ENCODE results near the gene FAM210B.
A peak's percentile ranks its signal among the peaks of the same experiment; 100 is the strongest.
"Not testable (repeated sequence)": the region's sequence is repeated elsewhere in the genome, so short reads cannot be mapped to it uniquely, and the experiment has no call there.

The FAM210B gene

DNA sequence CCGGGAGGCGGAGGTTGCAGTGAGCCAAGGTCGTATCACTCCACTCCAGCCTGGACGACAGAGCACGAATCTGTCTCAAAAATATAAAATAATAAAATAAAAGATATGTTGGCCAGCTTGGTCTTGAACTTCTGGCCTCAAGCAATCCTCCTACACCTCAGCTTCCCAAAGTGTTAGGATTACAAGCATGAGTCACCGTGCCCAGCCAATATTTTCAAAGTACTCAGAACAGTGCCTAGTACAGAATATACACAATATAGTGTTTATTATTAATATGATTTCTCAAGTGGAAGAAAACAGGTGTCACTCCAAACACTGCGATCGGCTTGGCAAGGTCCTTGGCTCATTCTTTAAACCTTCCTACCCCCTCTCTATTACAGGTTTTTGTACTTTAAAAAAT is 3.1 kb downstream of the FAM210B start:
- no peak for DNase-seq

GRCh38 chr20:56362833-56363413 is 4.1 kb downstream of the FAM210B start:
- DNase-seq = no peak

DNA sequence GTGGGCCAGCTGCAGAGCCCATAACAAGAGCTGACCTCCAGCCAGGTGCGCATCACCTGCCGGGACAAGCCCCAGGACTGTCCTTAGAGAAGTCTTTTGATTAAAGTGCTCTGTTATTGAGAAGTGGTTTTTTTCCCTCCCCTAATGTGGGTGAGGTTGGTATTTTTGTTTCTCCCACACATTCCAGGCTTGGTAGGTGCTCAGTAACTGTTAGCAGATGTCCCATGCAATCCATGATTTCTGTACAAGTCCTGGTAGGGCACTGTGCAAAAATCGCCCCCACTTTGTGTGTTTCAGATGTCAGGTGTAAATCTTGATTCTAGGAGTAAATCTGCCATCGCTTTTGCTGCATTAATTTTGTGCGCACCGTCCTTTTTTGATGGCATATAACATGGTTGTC is 4.7 kb downstream of the FAM210B start:
- DNase-seq = no peak

DNA sequence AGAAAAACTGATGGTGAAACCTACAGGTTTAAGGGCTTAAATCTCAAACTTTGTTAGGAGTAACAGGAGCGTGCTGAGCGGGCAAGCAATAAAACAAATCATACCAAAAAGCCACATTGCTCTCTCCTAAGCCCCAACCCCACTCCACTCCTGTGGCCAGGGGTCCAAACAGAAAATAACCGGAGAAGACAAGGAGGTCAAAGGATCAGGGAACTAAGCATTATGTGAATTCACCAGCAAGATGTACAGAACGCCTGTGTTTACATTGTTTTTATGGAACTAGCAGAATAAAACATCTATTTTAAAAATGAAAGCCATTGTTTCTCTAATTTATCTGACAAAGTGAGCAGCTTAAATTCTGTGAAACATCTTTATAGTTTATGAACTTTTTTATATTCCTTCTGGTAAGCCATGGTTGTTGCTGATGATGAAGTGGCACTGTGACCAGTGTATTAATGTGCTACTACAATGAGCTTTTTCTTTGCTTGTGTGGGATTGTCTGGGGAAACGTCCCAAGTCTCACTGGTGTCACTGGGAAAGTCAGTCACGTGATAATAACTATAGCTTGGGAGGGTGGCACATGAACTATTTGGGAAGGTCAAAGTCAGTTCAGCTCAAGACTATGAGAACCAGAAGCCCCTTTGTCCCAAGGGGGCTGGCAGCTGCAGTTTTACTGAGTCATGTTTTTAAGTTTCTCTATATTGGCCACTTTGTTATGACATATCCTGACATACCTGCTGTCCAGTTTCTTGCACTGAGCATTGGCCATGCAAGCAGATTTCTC is 9.8 kb downstream of the FAM210B start:
- DNase-seq = no peak

DNA sequence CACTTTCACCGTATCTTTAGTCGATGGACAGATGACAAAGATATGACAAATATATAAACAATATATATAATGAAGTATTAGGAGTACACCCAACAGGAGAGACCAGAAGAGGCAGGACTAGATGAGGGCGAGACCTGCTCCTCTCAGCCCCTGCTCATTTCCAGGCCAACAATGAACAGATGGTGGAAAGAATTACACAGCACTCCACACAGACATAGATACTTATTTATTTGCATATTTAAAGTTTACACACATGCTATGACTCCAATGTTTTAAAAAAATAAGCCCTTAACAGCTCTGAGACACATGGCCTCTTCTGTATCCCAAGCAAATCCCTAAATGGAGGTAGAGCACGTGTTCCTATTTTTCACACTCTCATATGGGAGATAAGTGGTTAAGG is 10.4 kb downstream of the FAM210B start:
- no peak for DNase-seq

DNA sequence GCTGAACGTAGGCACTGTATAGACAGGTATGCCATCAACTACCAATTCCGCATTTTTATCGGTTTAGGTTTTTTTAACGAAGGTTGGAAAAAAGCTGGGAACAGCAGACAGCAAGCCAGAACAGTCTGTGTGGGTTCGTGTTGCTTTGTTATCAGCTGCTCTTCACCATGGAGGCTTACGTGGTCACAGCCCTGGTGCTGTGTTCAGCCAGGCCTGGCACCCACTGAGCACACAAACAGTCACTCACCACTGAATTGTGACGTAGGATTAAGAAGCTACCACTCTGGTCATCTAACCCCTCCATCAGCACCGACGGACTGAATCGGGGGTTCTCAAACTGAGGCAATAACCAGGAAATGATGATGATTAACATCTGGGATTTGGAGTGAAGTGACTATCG is 13.2 kb downstream of the FAM210B start:
- no peak for DNase-seq

- DNase-seq = no peak
These were observed 14.1 kb downstream of the FAM210B start for GRCh38 chr20:56372850-56373249.

- DNase-seq = no peak
These were observed 15.2 kb downstream of the FAM210B start for GRCh38 chr20:56373942-56374341.

- no peak for DNase-seq
These were observed 17.6 kb downstream of the FAM210B start for GRCh38 chr20:56376331-56376730.

- no peak for DNase-seq
These were observed 19.6 kb downstream of the FAM210B start for GRCh38 chr20:56378386-56378785.

DNA sequence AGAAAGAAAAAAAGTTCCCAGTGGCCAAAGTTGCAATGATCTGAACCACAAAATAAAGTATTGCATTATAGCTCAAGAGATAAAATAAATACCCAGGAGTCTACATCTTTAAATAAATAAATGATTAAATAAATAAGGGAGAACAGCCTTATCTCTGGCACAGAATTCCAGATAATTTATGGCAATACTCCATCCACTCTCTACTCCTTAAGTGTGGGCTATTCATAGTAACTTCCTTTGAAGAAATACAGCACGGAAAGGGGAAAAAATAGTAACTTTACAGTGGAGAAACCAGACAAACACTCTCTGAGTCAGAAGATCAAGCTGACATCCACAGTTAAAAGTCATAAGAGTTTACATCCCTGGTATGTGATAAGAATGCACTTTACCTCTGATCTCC is 21.6 kb downstream of the FAM210B start:
- no peak for DNase-seq

- no peak for DNase-seq
These were observed 22.7 kb downstream of the FAM210B start for GRCh38 chr20:56381501-56381900.

- DNase-seq = no peak
These were observed 23.9 kb downstream of the FAM210B start for GRCh38 chr20:56382696-56383095.

DNA sequence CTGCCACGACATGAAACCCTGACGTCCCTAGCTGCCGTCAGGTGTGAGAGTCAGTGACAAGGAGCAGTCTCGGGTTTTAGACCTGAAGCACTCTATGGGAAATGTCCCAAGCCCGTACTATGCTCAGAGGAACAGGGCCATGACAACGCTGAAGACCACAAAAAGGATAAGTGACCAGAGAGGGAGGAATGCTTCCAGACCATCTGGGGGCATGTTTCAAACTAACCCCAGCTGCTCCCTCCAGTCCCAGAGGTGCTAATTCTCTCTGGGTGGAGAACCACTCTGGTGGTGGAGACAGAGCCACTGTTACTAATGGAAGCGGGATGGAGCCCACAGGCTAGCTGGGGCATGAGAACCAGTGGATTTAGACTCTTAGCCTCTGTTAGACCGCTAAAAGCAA is 24.6 kb downstream of the FAM210B start:
- DNase-seq = no peak

DNA sequence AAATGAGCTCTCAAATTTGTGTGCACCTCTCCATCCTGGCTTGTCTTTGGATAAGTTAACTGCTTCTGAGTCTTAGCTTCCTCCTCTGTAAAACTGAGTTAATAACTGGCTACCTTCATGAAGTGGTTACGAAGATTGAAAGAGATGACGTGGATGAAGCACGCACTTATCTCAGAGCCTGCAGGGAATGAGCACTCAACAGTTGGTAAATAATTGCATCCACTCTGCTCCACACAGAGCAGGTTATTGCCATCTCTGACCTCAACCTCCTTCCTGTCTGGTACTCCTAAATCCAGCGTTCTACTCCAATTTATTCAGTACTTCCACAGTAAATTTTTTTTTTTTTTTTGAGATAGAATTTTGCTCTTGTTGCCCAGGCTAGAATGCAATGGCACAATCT is 26.4 kb downstream of the FAM210B start:
- no peak for DNase-seq

- DNase-seq = no peak
These were observed 27.4 kb downstream of the FAM210B start for GRCh38 chr20:56386219-56386618.

GRCh38 chr20:56388882-56389281 is 30.1 kb downstream of the FAM210B start:
- no peak for DNase-seq

GRCh38 chr20:56389807-56390206 is 31.0 kb downstream of the FAM210B start:
- no peak for DNase-seq

GRCh38 chr20:56390396-56390795 is 31.6 kb downstream of the FAM210B start:
- not testable (repeated sequence) for DNase-seq

GRCh38 chr20:56391037-56391436 is 32.3 kb downstream of the FAM210B start:
- no peak for DNase-seq

DNA sequence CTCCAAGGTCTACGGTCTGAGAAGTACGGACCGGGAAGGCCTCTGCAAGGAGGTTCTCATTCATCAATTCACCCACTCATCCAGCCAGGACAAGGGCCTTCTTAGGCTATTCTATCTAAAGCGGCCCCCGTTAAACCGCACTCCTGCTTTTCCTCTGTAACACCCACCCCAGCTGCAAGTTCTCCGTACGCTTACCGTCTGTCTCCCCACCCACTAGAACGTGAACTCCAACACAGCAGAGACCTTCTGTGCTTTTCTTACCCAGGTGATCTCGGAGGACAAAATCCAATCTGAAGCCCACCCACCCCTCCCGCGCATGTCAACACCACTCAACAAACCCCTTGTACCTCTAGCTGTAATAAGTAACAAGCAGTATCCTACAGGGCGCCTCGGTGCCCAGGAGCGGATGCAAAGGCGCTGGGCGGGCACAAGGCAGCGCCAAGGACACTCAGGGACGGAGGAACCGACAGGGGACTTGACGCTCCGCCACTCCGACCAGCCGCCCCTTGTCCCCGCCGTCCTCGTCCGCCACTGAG is 32.9 kb downstream of the FAM210B start:
- no peak for DNase-seq

DNA sequence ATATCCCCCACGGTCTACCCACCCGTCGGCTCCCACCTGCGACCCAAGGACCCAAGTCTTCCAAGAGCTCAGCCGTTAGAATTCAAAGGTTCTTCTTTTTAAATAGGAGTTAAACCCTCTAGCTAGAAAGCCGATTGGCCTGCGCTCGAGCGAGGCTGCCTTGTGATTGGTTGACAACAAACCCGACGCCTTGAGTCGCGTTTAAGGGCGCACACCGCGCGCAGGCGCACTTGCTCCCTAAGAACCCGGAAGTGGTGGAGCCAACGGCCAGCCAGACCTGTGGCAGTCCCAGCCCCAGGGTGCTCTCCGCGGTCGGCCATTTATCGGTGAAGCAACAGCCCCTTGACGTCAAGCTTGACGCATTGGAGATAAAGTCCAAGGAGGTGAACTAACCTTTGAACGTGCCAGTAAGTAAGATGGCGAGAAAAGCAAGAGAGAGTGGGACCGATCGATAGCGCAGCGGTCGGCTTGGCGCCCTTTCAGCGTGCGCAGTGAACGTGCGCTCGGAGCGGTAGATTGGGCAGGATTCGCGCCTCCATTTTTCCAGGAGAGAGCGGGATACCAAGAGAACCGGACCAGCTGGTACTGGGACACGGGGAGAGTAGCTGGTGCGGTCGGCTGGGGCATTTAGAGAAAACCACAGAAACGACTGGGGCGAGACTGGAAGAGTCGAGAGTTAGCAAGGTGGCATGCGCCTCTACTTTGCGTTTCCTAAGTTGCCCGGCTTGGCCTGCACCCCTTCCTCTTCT is 33.5 kb downstream of the FAM210B start, which contains the start of the genes AURKA and CSTF1:
TSS of gene AURKA (minus strand) at position 84 of the 749 bp plus-strand sequence. CDS start 4,018 bp downstream, outside the sequence.
TSS of gene CSTF1 (plus strand) at position 514 of the 749 bp plus-strand sequence. CDS start 2,908 bp downstream, outside the sequence.
- DNase-seq = peak; percentile 100

DNA sequence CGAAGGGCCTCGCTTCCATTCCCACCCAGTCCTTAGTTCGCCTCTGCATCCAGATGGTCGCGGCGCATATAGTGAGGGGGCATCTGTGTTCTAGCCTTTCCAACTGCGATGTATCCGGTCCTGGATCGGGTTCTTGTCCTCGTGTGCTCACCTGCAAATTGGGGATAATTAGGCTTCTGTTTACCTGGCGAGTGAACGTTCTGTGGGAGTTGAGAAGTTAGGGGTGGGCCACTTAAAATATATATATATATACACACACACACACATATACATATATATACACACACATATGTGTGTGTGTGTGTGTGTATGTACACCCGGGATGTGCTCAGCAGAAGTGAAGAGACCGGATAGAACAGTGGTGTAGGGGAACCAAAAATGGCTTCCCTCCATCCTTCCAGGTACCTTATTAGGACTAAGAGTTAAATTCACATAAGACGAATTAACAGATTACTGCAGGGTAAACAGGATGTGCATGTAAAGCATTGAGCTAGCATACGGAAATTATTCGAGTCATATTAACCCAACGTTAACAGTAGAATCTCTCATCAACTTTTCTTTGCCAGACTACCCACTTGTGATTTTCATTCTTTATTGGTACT is 34.2 kb downstream of the FAM210B start:
- peak; percentile 18 for DNase-seq
